Aorta (tissue), 5 donors: ENCODE results near the gene TMEM86B. TPM values are rescaled to one million over a fixed set of nuclear protein-coding genes. Genes with fewer than 3 reads are reported as not detected.
A peak's percentile ranks its signal among the peaks of the same experiment; 100 is the strongest.
"Not testable (repeated sequence)": the region's sequence is repeated elsewhere in the genome, so short reads cannot be mapped to it uniquely, and the experiment has no call there.

ENCODE experiments used
- ATAC-seq: fragments of 200-7000 bp; cut with Tn5 transposase; one replicate; pipeline ENCODE4 v1.9.1; 2022; ENCODE audit warnings: moderate library complexity; ENCODE audit not compliant: low FRiP score
- DNase-seq, 2 donors: peaks; one replicate each; pipeline ENCODE4 v3.0.0-alpha.2; 2020
- H3K27ac ChIP-seq, 2 donors: one replicate each; pipeline ENCODE4 v1.5.1; 2013; ENCODE audit warnings: low read length in 2 of 2, mild to moderate bottlenecking in 2 of 2, moderate library complexity in 2 of 2, control low read depth in 1 of 2, inconsistent platforms in 1 of 2, low read depth in 1 of 2
- H3K27me3 ChIP-seq, 2 donors: one replicate each; pipeline ENCODE4 v1.6.1; 2013; ENCODE audit warnings: control low read depth in 1 of 2, low read length in 1 of 2, mild to moderate bottlenecking in 1 of 2, moderate library complexity in 1 of 2; ENCODE audit not compliant: insufficient read depth in 2 of 2, control insufficient read depth in 1 of 2
- H3K36me3 ChIP-seq, 2 donors: one replicate each; pipeline ENCODE4 v1.6.1; 2013; ENCODE audit warnings: control low read depth in 1 of 2, low read length in 1 of 2, mild to moderate bottlenecking in 1 of 2; ENCODE audit not compliant: insufficient read depth in 2 of 2, control insufficient read depth in 1 of 2
- H3K4me1 ChIP-seq, 2 donors: one replicate each; pipeline ENCODE4 v1.6.1; 2013; ENCODE audit warnings: low read length in 2 of 2, control low read depth in 1 of 2, mild to moderate bottlenecking in 1 of 2, moderate library complexity in 1 of 2; ENCODE audit not compliant: insufficient read depth in 2 of 2, control insufficient read depth in 1 of 2
- H3K4me3 ChIP-seq, 2 donors: one replicate each; pipeline ENCODE4 v1.5.1; 2013; ENCODE audit warnings: low read length in 2 of 2, control low read depth in 1 of 2, mild to moderate bottlenecking in 1 of 2
- H3K9me3 ChIP-seq: one replicate; pipeline ENCODE4 v1.6.1; 2013; ENCODE audit warnings: mild to moderate bottlenecking, low read length; ENCODE audit not compliant: control insufficient read depth
- WGBS, 2 donors: extraction: QIAGEN DNeasy Blood & Tissue Kit; methylation state at CpG; one replicate each; pipeline ENCODE4 v1.1.7; 2013; 5-methylcytosine and 5-hydroxymethylcytosine counted together
- intact Hi-C, 2 donors: fragments of 100-400 bp; cut with DNase I; formaldehyde crosslinking; loops; one replicate each; pipeline versions ENCODE4 v1.14.2 to v1.15.0; 2022
- polyA plus RNA-seq, 2 donors: library from polyadenylated mRNA; stranded (reverse); fragments of 200-250 nt; gene quantifications; one replicate each; pipeline ENCODE4 v1.2.3, GENCODE V29; 2013
- total RNA-seq, 2 donors: library from RNA; stranded (reverse); fragmentation: NEBNext Ultra II Directional; extraction: Animal tissue kit (Norgen Biotek cat#: 25700); gene quantifications; one replicate each; pipeline ENCODE4 v1.2.1, GENCODE V29; 2021
- donor health status: healthy with polysubstance abuse.
- donor health status: Bipolar disorder and iron deficiency.
- donor health status: DM: no; HTN: no; CAD: no.
- donor health status: DM: no; HTN: no; CAD: no.
- donor health status: DM: yes; HTN: yes; CAD: no.

Gene TMEM86B
- total and polyA plus RNA-seq, 4 donors: 2.0 to 10.9 (median 3.2) TPM

DNA sequence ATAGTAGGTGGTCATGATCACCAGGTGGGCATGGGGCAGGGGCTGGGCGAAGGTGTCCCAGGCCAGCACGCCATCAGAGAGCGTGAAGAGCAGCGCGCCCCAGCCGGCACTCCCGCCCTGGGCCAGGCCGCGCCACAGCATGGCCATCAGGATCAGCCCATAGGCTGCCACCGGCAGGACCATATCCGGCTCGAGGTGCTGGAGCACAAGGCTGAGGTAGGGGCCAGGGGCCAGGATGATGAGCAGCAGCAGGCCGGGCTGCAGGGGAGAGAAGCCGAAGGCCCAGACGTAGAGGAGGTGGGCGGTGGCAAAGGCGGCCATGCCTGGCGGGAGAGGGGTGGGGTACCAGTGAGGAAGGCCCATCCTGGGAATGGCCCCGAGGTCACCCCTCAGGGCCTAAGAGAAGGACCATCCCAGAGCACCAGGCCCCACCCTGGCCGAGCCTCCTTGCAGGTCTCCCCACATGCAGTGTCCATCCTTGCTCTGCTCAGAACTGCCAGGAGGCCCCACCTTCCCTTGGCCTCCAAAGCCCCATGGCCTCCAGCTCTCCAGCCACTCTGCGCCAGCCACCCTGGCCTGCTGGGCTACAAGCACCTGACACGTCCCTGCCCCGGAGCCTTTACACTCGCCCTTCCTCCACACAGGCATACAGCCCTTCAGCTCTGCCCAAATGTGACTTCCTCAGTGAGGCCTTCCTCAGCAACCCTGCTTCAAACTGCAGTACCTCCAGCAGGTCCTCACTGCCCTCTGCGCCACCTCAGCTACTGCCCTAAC is 1.1 kb downstream of the TMEM86B start:
- Histone ChIP-seq H3K27me3 (no peaks in the 10 kb centered on the region), H3K27ac (no peak overlapping the region), H3K36me3 (peaks cover 0 to 4% of the 10 kb centered on the region in 2 donors), H3K4me3 (no peak overlapping the region), H3K9me3 (no peaks in the 10 kb centered on the region), H3K4me1 (no peaks in the 10 kb centered on the region)
- intact Hi-C loops: no loop called here
- DNase-seq (peak in 1 of 2 donors; percentile 41), ATAC-seq (peak; percentile 11)
- WGBS, 2 donors: 86 to 90% methylated on average over 24 to 25 of the region's 25 CpGs

DNA sequence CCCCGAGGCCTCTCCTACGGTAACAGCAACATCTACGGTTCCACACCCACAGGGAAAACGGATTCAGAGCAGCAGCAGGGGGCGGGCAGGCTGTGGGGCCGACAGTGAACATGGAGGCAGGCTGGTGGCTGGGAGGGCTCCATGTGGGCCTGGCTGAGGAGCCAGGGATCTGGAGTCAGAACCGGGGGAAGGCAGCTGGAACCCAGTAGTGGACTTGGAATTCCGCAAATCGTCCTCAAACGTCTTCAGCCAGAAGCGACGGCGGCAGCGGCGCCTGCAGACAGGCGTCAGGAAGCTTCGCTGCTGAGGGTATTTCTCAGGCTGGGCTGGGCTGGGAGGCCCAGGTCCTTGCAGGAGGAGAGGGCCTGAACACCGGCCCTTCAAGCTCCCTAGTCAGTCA is 1.8 kb downstream of the TMEM86B start:
- H3K4me1 ChIP-seq: no peaks in the 10 kb centered on the region
- no peak for ATAC-seq
- no peaks in the 10 kb centered on the region for H3K27me3 ChIP-seq
- DNase-seq: peak in 1 of 2 donors; percentile 25
- peaks cover 0 to 2% of the 10 kb centered on the region in 2 donors for H3K36me3 ChIP-seq
- intact Hi-C loops: no loop called here
- H3K4me3 ChIP-seq: no peak overlapping the region
- H3K27ac ChIP-seq: no peak overlapping the region
- 79 to 83% methylated on average over 18 of the region's 18 CpGs for WGBS, 2 donors
- no peaks in the 10 kb centered on the region for H3K9me3 ChIP-seq

DNA sequence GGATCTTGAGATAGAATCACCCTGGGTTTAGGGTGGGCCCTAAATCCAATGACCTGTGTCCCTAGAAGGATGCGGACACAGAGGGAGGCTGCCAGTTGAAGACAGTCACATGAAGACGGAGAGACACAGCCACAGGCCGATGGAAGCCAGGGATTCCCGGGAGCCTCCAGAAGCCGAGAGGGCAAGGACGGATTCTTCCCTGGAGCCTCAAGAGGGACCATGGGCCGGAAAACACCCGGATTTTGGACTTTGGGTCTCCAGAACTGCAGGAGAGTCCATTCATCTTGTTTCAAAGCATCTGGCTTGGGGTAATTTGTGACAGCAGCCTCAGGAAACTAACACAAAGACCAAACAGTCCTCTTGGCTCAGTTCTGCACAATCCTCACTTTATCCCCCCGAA is 2.3 kb downstream of the TMEM86B start:
- Histone ChIP-seq H3K27me3 (no peaks in the 10 kb centered on the region), H3K36me3 (peaks cover 0 to 2% of the 10 kb centered on the region in 2 donors), H3K27ac (no peak overlapping the region), H3K4me1 (no peaks in the 10 kb centered on the region), H3K4me3 (no peak overlapping the region), H3K9me3 (no peaks in the 10 kb centered on the region)
- DNase-seq (peak in 1 of 2 donors; percentile 33), ATAC-seq (no peak)
- intact Hi-C loops: no loop called here
- whole genome bisulfite sequencing, 2 donors: 84 to 87% methylated on average over 9 of the region's 9 CpGs

- intact Hi-C loops: no loop called here
- ATAC-seq: no peak
- Histone ChIP-seq H3K27ac (no peak overlapping the region), H3K27me3 (no peaks in the 10 kb centered on the region), H3K4me1 (no peaks in the 10 kb centered on the region), H3K36me3 (peaks cover 0 to 2% of the 10 kb centered on the region in 2 donors), H3K4me3 (no peak overlapping the region), H3K9me3 (no peaks in the 10 kb centered on the region)
- 91 to 94% methylated on average over 7 of the region's 7 CpGs for WGBS, 2 donors
- DNase-seq: no peak
These were observed 3.1 kb downstream of the TMEM86B start for GRCh38 chr19:55225415-55225958.

- intact Hi-C loops, H3K27me3 ChIP-seq, H3K4me1 ChIP-seq, H3K36me3 ChIP-seq, H3K27ac ChIP-seq, H3K9me3 ChIP-seq, ATAC-seq, H3K4me3 ChIP-seq: not testable (repeated sequence)
- WGBS, 2 donors: 70 to 71% methylated on average over 11 of the region's 11 CpGs
- peak in 1 of 2 donors; percentile 26 for DNase-seq
These were observed 3.7 kb downstream of the TMEM86B start for GRCh38 chr19:55224679-55225414.

GRCh38 chr19:55224038-55224665 is 4.4 kb downstream of the TMEM86B start:
- no peak overlapping the region for H3K27ac ChIP-seq
- no peaks in the 10 kb centered on the region for H3K9me3 ChIP-seq
- intact Hi-C loops: no loop called here
- H3K4me3 ChIP-seq: no peak overlapping the region
- 77 to 81% methylated on average over 26 of the region's 26 CpGs for WGBS, 2 donors
- DNase-seq (peak in 1 of 2 donors; percentile 33), ATAC-seq (no peak)
- H3K4me1 ChIP-seq: no peaks in the 10 kb centered on the region
- peaks cover 0 to 2% of the 10 kb centered on the region in 2 donors for H3K36me3 ChIP-seq
- no peaks in the 10 kb centered on the region for H3K27me3 ChIP-seq

DNA sequence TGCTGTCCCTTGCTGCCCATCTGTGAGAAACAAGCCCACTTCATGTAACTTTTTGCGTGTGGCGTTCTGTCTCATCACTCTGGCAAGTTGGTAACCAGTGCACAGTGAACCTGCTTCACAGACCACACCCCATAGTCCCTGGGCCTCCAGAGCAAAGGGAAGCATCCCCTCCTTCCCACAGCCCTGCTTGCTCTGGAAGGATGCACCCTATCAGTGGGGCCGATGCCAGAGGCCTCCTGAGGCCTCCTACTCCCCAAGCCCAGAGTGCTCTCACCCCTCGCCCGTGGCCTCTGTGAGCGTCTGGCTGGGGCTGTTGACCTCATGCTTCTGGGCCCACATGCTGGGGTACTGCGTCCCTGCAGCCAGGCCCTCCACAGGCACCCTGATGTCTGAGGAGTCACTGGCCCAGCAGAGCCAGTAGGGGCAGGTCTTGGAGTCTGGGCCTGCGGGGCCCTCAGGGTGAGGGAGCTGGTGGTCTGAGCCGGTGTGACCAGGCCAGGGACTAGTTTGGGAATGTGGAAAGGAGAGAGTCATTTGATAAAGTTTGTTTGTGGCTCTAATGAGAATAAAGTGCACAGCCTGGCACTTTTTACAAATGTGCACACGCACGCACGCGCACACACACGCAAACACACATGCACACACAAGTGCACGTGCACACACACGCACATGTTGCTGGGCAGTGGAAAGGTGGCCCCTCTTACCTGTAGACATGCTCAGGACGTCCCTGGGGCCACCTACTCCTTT is 5.1 kb downstream of the TMEM86B start:
- peak; percentile 34 for ATAC-seq
- H3K4me3 ChIP-seq: no peak overlapping the region
- peak in 1 of 2 donors; percentile 32 for DNase-seq
- H3K9me3 ChIP-seq: no peaks in the 10 kb centered on the region
- no peaks in the 10 kb centered on the region for H3K27me3 ChIP-seq
- no peak overlapping the region for H3K27ac ChIP-seq
- peaks cover 0 to 2% of the 10 kb centered on the region in 2 donors for H3K36me3 ChIP-seq
- no peaks in the 10 kb centered on the region for H3K4me1 ChIP-seq
- intact Hi-C loops: no loop called here
- 85 to 87% methylated on average over 17 of the region's 17 CpGs for WGBS, 2 donors

DNA sequence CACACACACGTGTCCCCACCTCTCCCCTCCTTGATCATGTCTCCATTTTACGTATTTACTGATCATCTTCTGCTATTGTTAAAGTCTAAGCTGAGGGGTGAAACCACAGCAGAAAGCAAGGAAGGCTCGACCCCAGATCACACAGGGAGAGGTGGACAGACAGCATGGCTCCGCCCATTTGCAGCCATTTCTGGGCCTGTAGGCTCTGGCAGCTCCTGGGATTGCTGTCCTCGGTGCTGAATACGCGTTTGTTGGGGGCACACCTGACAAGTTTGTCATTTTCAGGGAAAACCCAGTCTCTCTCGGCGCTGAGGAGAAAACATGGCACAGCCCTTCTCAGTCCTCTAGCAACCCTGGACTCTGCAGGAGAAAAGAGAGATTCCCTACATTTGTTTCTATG is 8.0 kb downstream of the TMEM86B start:
- Histone ChIP-seq H3K9me3 (peaks cover 1% of the 10 kb centered on the region), H3K4me3 (no peak overlapping the region), H3K27ac (no peak overlapping the region), H3K27me3 (no peaks in the 10 kb centered on the region), H3K4me1 (no peaks in the 10 kb centered on the region), H3K36me3 (no peaks in the 10 kb centered on the region)
- intact Hi-C loops: no loop called here
- 72 to 73% methylated on average over 9 of the region's 9 CpGs for WGBS, 2 donors
- no peak for ATAC-seq
- no peak for DNase-seq
